Smooth muscle cell (in vitro differentiated cells): ENCODE results near the gene STXBP5. TPM values are rescaled to one million over a fixed set of nuclear protein-coding genes. Genes with fewer than 3 reads are reported as not detected.

Experiments
- DNase-seq: peaks from one replicate; lab custom pipeline; 2025; ENCODE audit not compliant: unreplicated experiment; lab: John Stamatoyannopoulos, UW
- H2AFZ ChIP-seq: fragments of 200-600 bp; sonication (generic); 2 replicates; pipeline ENCODE4 v1.6.0; 2016; ENCODE audit warnings: antibody characterized with exemption, low read depth, mild to moderate bottlenecking
- H3F3A ChIP-seq: fragments of 200-600 bp; sonication (generic); 2 replicates; pipeline ENCODE4 v1.6.0; 2017; ENCODE audit warnings: antibody characterized with exemption, low read depth
- H3K27ac ChIP-seq: fragments of 200-600 bp; sonication (generic); 2 replicates; pipeline ENCODE4 v1.5.1; 2016; ENCODE audit warnings: low read depth, mild to moderate bottlenecking
- H3K27me3 ChIP-seq: fragments of 200-600 bp; sonication (generic); 2 replicates; pipeline ENCODE4 v1.6.1; 2016; ENCODE audit warnings: low read depth, mild to moderate bottlenecking
- H3K36me3 ChIP-seq: fragments of 200-600 bp; sonication (generic); 2 replicates; pipeline ENCODE4 v1.5.1; 2016; ENCODE audit warnings: low read depth
- H3K4me1 ChIP-seq: fragments of 200-600 bp; sonication (generic); 2 replicates; pipeline ENCODE4 v1.5.1; 2016; ENCODE audit warnings: low read depth
- H3K4me2 ChIP-seq: fragments of 200-600 bp; sonication (generic); 2 replicates; pipeline ENCODE4 v1.6.0; 2016; ENCODE audit warnings: mild to moderate bottlenecking
- H3K4me3 ChIP-seq: fragments of 200-600 bp; sonication (generic); 2 replicates; pipeline ENCODE4 v1.5.1; 2016; ENCODE audit warnings: mild to moderate bottlenecking
- H3K79me2 ChIP-seq: fragments of 200-600 bp; sonication (generic); 2 replicates; pipeline ENCODE4 v1.6.0; 2016; ENCODE audit warnings: low read depth, mild to moderate bottlenecking
- H3K9ac ChIP-seq: fragments of 200-600 bp; sonication (generic); 2 replicates; pipeline ENCODE4 v1.6.0; 2016; ENCODE audit warnings: low read depth
- H3K9me3 ChIP-seq: fragments of 200-600 bp; sonication (generic); replicated peaks from 2 replicates; pipeline ENCODE4 v1.5.1; 2016; ENCODE audit warnings: low read depth
- H4K20me1 ChIP-seq: fragments of 200-600 bp; sonication (generic); 2 replicates; pipeline ENCODE4 v1.6.0; 2016; ENCODE audit warnings: low read depth
- whole genome bisulfite sequencing: methylation state at CpG from one replicate; pipeline ENCODE4 v1.1.7; 2016; ENCODE audit warnings: low lambda C conversion rate; 5-methylcytosine and 5-hydroxymethylcytosine counted together
- polyA plus RNA-seq: library from polyadenylated mRNA; unstranded; fragments of >200 nt; fragmentation: Nextera tagmentation; extraction: Ambion mirVana; gene quantifications from 2 replicates; pipeline ENCODE4 v1.2.1, GENCODE V29; 2016
- total RNA-seq: library from RNA; depleted of rRNA; stranded (reverse); fragments of >200 nt; gene quantifications from 2 replicates; pipeline ENCODE4 v1.2.3, GENCODE V29; 2014
- TF ChIP-seq, protein P1 (sequence below): fragments of 200-600 bp; sonication (generic); IDR thresholded peaks from 2 replicates; pipeline ENCODE4 v1.5.1; 2017; ENCODE audit warnings: borderline replicate concordance, mild to moderate bottlenecking, antibody characterized with exemption; ENCODE audit not compliant: insufficient read depth, poor library complexity, severe bottlenecking

The STXBP5 gene
- total and polyA plus RNA-seq, 2 experiments from 2014 or later = 8.8 to 25.2 TPM

DNA sequence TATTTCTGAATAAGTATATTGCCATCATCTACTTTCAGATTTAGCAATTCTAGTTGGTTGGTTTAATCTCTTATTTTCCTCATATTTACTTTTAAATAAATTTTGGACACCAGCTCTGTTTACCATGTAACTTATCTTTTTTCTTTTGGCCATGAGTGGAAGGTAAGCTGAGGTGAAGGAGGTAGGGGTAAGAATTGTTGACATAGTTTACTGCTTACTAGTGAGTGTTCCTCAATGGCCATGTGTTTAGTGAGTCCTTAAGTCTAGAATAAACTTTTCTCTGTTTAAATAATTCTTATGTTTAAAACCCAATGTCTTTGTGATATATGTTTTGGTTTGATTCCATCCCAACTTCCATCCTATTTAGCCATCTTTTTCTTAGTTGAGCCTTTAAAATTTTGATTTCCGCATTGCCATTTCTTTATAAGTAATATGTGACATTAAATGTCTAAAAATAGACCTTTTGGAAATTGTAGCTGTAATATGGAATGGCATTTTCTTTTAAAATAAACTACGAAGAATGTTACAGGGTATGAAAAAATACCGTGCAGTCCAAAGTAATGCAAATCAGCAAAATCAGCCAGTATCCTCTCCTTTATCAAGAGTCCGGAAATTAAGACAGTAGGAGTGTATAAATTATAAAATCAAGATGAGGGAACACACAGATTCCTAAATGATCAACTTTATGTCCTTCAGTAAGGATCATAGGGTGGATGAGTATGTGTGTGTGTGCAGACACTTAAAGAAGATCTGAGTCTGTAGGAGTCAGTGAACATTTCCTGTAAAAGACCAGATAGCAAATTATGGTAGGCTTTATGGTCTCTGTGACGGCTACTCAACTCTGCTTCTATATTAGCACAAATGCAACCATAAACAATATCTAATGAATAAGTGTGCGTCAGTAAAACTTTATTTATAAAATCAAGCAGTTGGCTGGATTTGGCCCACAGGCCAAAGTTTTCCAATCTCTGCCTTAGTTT is 10.3 kb downstream of the STXBP5 start:
- Histone ChIP-seq H3K9ac (no peak overlapping the region), H3K4me2 (peak overlapping the region; percentile 34), H3K9me3 (no peaks in the 10 kb centered on the region), H2AFZ (no peak overlapping the region), H3F3A (no peaks in the 10 kb centered on the region), H3K4me3 (no peak overlapping the region), H3K27ac (peak overlapping the region; percentile 20), H4K20me1 (peaks cover 6% of the 10 kb centered on the region), H3K4me1 (peaks cover 7% of the 10 kb centered on the region), H3K27me3 (no peaks in the 10 kb centered on the region), H3K36me3 (no peaks in the 10 kb centered on the region), H3K79me2 (peaks cover 98% of the 10 kb centered on the region)
- WGBS = 70% methylated on average over 6 of the region's 6 CpGs
- no peak for DNase-seq
- TF ChIP-seq, protein P1, sequence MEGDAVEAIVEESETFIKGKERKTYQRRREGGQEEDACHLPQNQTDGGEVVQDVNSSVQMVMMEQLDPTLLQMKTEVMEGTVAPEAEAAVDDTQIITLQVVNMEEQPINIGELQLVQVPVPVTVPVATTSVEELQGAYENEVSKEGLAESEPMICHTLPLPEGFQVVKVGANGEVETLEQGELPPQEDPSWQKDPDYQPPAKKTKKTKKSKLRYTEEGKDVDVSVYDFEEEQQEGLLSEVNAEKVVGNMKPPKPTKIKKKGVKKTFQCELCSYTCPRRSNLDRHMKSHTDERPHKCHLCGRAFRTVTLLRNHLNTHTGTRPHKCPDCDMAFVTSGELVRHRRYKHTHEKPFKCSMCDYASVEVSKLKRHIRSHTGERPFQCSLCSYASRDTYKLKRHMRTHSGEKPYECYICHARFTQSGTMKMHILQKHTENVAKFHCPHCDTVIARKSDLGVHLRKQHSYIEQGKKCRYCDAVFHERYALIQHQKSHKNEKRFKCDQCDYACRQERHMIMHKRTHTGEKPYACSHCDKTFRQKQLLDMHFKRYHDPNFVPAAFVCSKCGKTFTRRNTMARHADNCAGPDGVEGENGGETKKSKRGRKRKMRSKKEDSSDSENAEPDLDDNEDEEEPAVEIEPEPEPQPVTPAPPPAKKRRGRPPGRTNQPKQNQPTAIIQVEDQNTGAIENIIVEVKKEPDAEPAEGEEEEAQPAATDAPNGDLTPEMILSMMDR = no peak

DNA sequence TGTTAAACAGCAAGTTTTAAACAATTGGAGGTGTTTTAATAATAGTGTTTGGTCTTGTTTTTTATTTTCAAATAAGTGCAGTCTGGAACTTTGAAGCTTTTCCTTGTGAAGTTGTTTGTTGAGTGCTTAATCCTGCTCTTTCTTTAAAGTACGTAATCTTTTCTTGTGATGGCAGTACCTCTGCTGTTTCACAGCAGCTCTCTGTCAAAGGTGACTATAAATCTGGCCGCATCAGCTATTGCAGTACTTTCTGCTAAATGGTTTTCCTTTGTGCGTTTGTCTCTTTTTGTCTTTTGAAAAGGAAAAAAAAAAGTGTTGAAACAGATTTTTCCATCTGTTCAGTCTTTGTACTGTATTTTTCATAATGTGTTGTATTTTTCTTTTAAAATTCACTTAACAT is 12.7 kb downstream of the STXBP5 start:
- Histone ChIP-seq H3K79me2 (peaks cover 98% of the 10 kb centered on the region), H3K36me3 (no peaks in the 10 kb centered on the region), H3K9ac (no peak overlapping the region), H3K4me3 (no peak overlapping the region), H3F3A (no peaks in the 10 kb centered on the region), H3K9me3 (no peaks in the 10 kb centered on the region), H3K4me2 (no peak overlapping the region), H3K4me1 (peaks cover 7% of the 10 kb centered on the region), H3K27ac (no peak overlapping the region), H3K27me3 (no peaks in the 10 kb centered on the region), H4K20me1 (peaks cover 19% of the 10 kb centered on the region), H2AFZ (no peak overlapping the region)
- TF ChIP-seq, protein P1 = no peak
- WGBS = 74% methylated on average over 3 of the region's 3 CpGs
- no peak for DNase-seq

DNA sequence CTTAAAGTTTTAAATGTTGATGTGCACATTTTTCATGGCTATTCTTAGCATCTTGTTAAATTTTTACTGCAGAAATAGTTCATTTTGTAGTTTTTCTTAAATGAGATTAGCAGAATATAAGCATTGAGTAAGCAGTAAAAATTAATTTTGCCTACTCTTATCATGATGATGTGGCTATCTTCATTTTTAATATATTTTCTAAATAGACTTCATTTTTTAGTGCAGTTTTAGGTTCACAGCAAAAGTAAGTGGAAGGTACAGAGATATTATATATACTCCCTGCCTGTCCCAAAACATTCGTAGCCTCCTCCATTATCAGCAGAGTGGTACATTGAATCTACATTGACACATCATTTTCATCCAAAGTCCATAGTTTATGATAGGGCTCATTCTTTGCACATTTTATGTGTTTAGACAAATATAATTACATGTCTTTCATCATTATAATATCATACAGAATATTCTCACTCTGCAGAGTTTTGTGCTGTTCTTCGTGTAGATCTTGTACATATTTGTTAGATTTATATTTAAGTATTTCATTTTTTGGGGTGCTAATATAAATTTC is 13.7 kb downstream of the STXBP5 start:
- Histone ChIP-seq H2AFZ (no peak overlapping the region), H3K27me3 (no peaks in the 10 kb centered on the region), H3K9me3 (no peaks in the 10 kb centered on the region), H3K27ac (no peak overlapping the region), H4K20me1 (peaks cover 22% of the 10 kb centered on the region), H3K4me2 (no peak overlapping the region), H3K79me2 (peaks cover 99% of the 10 kb centered on the region), H3K36me3 (no peaks in the 10 kb centered on the region), H3F3A (no peaks in the 10 kb centered on the region), H3K4me3 (no peak overlapping the region), H3K9ac (no peak overlapping the region), H3K4me1 (peaks cover 4% of the 10 kb centered on the region)
- TF ChIP-seq, protein P1 = no peak
- WGBS = 95% methylated on average over 2 of the region's 2 CpGs
- DNase-seq = no peak
